HG02642 (cell line): Measurements from ENCODE around the gene ZNF618.

Experiments used
- ATAC-seq: cut with Tn5 transposase; IDR thresholded peaks from one replicate; pipeline ENCODE4 v1.9.1; 2021; ENCODE audit warnings: mild to moderate bottlenecking; ENCODE audit not compliant: unreplicated experiment, poor library complexity

The ZNF618 gene

DNA sequence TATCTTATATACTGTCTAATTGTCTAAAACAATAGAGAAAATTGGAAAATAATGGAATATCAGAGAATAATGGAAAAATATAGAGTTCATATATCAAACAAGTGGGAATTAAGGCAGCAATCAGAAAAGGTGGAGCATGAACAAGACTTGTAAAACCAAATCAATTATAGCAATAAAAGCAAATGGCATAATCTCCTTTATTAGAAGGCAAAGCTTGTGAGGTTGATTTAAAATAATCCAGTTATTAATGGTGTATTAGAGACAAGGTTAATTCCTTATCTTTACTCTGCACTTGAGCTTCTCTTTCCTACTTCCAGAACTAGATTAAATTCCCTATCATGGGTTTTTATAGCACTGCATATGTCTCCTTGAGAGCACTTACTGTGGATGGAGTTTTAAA is 137.9 kb downstream of the ZNF618 start:
- ATAC-seq: no peak

DNA sequence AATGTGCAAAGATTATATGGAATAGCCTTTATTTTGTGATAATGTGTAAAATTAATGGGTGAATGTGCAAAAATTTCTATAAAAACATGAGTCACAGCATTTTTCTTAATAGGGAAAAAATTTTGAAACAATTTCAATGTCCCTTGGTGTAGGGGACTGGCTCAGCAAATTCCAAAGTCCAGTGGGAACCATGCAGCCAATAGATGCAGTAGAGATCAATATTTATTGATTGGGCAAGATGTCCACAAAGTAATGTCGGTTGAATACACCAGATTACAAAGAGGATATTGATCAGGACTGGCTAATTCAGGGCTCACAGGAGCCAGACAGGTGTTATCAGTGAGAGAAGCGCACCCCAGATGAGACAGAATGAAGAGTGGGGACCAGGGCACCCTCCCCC is 139.5 kb downstream of the ZNF618 start:
- ATAC-seq: no peak

DNA sequence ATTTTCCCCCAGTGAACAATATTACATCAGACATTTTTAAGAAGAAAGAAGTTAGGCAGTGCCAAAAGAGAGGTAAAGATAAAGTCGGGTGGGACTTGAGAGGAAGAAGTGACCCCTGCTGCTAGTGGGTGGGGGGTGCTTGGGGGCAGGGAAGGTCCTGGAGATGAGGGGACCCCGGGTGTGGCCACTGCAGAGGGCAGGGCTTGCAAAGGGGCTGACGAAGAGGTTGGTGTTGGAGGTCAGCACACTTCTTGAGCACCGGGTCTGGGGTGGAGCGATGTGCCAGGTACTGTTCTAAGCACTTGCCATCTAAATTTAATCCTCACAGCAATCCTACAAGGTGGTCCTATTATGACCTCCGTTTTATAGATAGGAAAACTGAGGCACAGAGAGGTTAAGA is 140.0 kb downstream of the ZNF618 start:
- no peak for ATAC-seq

DNA sequence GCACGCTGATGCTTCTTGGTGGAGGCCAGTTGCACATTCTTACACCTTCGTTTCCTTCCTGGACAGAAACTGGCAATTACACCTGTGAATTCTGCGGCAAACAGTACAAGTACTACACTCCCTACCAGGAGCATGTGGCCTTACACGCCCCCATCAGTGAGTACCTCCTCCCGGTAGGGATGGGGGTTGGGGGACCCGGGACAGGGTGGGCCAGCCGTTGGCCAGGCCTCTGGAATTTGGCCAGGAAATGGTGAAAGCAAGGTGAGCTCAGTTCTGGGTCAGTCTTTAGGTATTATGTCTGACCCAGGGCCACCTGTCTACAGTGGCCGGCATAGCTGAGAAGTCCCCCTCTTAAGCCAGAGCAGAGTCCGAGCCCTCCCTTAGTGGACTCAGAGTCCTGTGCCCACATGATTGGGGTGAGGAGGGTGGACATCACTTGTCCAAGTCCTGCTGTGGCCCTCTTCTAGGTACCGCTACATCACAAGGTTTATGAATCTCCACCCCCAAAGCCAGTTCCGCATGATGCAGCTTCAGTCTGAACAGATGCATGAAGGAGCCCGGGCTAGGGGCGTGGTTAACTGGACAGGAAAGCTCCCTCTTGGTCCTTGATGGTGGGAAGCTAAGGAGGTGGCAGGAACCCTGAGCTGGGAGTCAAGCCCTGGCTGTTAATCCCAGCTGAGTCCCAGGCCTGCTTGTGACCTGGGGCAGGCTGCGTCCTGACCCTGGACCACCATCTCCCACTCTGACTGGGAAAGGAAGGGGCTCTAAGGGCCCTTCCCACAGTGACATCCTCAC is 140.7 kb downstream of the ZNF618 start:
- no peak for ATAC-seq

DNA sequence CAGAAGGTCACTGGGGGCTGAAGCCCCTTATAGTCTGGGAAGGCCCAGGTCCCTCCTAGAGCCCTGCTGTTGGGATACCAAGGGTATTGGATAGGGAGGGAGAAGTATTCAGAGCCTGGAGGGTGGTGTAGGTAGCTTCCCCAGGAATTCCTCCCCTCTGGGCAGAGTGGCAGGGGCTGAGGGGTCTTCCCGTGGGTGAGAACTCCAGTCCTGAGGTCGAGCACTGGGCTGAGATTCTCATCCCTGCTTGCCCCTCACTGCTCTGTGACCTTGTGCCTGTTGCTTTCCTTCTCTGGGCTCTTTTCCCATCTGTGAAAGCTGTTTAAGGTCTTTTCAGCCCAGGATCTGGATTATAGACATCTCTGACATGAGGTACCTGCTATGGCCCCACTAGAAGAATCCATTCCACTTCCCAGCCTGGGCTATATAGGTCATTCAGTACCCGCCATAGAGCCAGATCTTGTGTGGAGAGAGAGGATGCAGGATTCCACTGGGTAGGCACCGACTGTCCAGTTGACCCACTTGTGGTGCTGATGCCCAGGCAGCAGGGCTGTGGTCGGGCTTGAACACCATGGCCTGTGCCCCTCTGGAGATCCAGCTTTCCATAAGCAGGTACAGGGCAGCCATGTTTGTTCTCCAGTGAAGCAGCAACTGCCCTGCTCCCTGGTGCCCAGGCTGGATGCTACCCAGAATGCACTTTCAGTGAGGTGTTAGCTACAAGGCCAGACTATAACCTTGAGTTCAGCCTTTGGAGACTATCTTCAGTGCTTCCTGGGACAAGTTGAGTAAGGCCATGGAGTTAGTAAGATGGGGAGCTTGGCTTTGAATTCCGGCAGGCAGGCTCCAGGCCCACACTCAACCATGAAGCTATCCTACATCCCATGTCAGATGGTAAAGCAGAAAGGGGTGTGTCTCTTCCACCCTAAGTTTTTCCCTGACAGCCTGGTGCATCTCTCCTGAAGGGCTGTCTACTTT is 141.9 kb downstream of the ZNF618 start:
- no peak for ATAC-seq

DNA sequence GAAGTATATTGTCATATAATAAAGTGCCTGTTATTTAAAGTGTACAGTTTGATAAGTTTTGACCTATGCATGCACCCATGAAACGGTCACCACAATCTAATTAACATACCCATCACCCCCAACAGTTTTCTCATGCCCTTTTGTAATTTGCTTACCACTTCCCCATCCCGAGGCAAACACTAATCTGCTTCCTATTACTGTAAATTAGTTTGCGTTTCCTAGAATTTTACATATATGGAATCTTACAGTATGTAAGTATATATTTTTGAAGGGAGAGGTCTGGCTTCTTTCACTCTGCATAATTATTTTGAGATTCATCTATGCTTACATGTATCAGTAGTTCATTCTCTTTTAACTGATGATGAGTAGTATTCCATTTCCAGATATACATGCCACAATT is 145.5 kb downstream of the ZNF618 start:
- ATAC-seq: no peak

DNA sequence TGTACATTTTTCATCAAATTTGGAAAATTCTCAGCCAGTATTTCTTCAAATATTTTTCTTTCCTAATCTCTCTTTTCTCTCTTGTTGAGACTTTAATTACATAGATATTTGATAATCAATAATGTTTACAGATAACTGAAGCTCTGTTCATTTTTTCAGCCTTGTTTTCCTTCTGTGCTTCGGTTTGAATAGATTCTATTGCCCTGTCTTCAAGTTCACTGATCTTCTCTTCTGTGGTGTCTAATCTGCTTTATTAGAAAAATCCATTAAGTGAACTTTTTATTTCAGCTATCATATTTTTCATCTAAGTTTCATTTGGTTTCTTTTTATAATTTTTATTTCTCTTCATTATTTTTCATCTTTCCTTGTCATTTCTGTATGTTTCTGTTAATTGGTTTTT is 147.9 kb downstream of the ZNF618 start:
- ATAC-seq: no peak

DNA sequence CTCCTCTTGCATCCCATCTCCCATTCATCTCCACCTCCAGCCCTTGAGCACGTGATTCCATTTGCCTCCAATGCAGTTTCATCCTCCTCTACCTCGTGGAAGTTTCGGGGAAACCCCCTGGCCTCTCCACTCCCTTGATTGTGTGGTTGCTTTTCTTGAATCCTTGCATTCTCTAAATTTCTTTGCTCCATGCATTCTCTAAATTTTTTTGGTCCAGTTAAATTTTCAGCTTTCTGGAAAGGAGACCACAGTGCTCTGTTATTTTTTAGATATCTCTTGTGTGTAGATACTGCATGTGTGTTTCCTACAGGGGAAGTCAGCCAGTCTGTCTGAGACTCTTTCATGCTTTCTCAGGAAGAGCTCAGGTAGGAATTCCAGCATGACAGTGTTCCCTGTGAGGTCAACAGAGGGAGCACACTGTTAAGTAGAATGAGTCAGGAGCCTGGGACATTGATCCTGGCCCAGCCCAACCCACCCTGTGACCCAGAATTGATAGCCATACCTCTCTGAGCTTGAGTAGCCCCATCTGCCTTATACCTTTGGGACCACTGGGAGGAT is 149.2 kb downstream of the ZNF618 start:
- ATAC-seq: no peak

DNA sequence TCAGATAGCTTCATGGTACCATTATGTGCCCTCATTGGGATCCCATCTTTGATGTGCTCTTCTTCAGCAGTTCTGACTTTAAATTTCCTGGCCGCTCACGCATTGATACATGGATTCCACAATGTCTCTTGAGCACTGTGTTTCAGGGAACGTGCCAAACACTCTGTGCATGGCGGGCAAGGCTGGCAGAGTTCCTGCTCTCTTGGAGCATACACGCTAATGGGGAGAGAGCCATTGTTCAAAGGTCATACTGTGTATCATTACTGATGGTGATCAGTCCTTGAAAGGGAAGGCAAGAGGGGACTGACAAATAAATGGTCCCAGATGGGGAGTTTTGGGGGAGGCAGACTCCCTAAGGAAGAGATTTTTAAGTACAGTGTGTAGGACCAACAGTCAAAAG is 149.7 kb downstream of the ZNF618 start:
- ATAC-seq: no peak

DNA sequence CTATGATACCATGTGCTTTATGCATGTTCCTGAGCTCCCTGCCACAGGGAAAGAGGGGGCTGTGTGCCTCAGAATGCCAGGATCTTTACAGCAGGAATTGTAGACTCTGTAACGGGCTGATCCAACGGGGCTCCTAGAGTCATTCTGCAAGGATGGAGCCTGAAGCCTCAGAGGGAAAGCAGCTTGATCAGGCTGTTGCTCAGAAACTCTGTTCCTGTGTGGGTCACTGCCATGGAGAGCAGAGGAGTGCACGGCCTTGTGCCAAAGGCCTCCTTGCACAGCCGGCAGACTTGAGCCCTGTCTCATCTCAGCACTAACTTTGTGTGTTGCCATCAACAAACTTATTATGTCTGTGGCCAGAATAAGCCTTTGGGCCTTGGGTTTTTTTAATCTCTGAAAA is 150.2 kb downstream of the ZNF618 start:
- ATAC-seq: no peak

DNA sequence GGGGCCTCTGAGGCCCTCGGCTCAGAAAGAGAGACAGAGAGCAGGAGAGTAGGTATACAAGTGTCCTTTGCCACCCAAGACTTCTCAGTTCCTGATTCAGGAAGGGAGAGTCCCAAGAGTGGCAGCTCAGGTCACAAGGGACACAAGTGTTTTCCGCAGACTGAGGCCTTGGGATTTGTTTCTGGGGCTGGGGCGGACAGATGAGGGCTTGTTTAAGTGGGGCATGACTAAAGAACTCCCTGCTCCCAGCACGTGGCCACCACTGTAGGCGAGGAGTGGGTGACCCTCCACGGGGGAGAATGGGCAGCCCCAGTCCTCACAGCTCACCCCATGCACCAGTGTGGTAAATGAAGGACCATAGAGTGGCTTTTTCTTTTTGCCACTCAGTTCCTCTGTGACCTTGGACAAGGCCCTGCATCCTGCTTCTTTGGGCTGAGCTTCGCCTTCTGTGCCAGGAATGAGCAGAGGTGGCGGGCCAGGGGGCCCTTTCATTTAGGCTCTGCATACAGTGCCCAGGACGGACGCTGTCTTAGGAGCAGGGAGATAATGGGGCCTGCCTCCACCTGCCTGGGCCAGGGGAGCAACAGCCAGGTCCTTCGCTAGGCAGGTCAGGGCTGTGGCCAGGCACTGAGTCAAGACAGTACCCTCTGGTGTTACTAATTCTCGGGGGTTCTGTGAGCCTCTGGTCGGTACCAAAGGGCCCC is 151.2 kb downstream of the ZNF618 start:
- ATAC-seq: no peak

DNA sequence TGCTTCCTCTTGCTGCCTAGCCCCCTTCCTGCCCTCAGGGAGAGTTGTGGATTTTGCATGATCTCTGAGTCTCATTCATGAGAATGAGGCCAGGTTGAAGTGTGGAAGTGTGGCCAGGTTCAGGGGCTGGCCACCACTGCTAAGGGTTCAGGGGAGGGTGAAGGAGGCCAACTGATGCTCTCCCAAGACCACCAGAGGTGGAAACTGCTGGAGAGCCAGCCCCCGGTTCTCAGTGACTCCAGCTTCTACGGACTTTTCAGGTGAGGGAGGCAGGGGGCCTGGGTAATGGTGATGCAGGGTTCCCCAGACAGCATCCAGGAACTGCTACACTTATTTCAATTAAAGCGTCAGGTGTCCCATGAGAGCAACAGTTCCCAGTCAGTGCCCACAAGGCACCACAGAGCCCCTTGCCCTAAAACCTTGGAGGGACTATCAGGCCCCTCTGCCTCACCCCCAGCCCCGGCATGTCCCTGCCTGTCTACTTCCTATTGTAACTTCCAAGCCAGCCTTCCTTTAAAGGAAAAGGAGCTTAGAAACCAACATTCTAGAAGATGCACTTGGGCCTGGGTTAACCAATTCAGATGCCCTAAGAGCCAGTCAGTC is 151.9 kb downstream of the ZNF618 start:
- ATAC-seq: no peak

DNA sequence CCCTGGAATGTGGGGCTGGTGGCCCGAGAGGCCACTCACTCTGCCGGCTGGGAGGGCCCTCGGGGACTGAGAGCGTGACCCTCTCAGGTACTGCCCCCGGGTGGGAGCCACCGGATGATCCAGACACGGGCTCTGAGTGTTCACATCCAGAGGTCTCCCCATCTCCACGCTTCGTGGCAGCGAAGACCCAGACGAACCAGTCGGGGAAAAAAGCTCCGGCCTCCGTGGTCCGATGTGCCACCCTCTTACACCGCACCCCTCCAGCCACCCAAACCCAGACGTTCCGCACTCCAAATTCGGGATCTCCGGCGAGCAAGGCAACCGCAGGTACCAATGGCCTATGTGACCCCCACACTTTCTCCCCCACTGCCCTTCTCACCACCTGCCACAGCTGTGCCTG is 152.5 kb downstream of the ZNF618 start:
- ATAC-seq: no peak

DNA sequence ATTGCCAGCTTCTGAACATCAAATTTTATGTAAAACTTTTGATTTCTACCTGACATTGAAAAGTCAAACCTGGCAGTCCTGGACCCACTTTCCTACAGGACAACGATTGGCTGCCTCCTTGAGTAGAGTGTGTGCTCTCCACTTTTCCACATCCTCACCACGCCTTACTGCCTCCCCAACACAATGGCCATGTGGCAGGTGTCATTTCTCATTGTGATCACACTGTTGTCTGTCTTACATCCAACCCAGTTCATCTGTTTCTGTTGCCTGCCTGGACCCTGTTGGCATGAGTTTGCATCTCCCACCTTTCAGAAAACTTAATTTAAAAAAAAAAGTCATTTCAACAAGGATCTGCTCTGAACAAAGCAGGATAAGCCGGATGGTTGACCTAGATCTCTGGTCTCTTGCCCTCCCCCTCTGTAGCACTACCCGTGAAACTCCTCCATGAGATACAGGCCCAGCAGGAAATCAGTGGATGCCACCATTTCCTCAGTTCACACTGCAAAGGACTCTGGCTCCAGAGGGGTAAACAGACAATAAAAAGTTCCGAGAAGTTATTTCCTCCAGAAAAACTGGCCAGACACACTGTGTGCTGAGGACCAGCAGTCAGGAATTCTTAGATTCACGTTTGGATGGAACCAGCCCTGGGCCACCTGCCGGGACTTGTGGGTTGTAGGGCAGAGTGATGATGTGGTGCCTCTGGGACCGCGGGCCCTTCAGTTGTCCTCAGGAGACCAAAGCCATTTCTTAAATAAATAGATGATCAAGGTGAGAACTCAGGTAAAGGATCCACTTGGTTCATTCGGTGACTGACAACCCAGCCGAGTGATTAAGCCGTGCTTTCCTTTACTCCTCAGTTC is 153.4 kb downstream of the ZNF618 start:
- no peak for ATAC-seq

DNA sequence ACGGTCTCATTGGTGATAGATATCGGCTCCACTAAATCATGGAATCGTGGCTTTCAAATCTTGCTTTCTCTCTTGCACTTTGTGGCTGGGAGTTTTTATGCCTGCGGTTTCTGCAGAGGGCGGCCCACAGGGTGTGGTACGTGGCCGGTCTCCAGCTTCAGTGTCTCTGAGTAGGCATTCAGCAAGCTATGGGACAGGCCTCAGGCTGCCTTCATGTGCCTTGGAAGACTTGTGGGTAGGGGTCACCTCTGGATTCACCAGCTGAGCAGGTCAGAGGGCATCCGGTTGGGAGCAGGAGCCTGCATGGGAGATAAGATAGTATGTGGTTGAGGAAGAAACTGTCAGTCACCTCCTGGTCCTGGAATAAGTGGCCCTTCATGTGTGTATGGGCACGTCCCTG is 154.3 kb downstream of the ZNF618 start:
- no peak for ATAC-seq

DNA sequence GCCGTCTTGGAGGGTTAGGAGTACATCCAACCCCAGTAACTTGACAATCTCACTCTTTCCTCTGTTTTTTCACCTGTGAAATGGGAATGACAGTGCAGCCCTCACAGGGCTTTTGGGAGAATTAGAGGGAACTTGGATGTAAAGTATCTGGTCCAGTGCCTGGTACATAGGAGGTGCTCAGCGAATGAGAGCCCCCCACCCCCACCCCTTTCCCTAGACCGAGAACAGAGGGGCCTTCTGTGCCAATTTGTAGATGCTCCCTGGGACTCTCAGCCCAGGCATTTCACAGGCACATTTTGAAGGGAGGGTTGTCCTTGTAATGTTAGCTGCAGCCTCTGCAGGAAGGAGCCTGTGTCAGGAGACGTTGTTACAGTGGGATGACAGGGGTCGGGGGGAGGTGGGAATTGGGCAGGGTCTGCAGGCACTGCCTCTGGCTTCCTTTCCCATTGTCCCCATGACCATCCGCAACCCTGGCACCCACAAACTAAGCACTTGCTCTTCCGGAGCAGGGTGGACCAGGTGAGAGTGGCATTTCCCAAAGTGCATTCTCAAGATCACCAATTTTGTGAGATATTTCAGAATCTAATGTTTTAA is 155.0 kb downstream of the ZNF618 start:
- ATAC-seq: no peak

DNA sequence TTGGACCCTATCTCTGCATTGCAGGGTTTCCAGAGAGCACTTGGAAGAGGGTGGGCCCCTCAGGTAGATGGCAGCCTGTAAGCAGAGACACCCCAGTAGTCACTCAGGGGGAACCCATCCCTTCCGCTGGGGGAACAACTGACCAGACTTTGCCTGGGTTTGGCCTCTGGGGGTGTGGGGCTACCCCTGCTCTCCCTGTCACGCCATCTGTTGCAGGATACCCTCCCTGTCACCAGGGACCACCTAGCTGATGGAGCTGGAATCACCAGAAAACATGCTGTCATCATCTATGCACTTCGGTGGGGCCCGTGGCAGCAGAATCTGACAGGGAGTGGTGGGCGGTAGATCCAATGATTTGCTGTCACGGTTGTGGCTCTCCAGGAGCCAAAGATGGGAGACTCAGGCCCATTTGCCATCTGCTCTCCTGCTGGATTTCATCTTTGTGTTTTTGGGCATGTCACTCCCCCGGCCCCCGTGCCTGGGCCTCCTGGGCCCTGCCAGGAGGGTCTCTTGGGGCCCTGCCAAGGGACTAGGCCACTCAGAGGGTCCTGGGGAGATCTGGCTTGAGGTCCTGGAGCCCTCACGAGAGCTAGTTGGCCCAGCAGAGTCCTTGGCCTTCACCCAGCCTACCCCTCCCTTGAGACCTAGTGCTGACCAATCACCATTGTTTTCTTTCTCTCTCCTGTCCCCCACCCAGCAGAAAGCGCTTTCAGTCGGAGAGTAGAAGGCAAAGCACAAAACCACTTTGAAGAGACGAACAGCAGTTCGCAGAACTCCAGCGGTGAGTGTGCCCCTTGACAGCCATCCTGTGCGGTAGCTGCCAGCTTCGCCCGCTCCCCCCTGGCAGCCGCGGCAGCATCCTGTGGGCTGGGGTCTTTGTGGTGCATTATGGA is 156.1 kb downstream of the ZNF618 start:
- ATAC-seq: no peak
